ENCODE results near the gene CD24.

GRCh38 chr6:107019047-107019446 is 44.5 kb upstream of the CD24 start:
- TF ChIP-seq CTCF (conservative IDR thresholded peaks at IDR 0.05 in 1 of 2, IDR thresholded peaks at IDR 0.05 in 1 of 2; ENCODE audit: low read depth in 1 of 2, low read length in 2 of 2) (no peak), EZH2 (IDR thresholded peaks at IDR 0.05; ENCODE audit: low read length, missing control alignments) (no peak)

Measured in fibroblast of lung (primary cell).